Measurements from ENCODE around the gene GIGYF1.
"Not testable (repeated sequence)": the region's sequence is repeated elsewhere in the genome, so short reads cannot be mapped to it uniquely, and the experiment has no call there.

Gene GIGYF1

DNA sequence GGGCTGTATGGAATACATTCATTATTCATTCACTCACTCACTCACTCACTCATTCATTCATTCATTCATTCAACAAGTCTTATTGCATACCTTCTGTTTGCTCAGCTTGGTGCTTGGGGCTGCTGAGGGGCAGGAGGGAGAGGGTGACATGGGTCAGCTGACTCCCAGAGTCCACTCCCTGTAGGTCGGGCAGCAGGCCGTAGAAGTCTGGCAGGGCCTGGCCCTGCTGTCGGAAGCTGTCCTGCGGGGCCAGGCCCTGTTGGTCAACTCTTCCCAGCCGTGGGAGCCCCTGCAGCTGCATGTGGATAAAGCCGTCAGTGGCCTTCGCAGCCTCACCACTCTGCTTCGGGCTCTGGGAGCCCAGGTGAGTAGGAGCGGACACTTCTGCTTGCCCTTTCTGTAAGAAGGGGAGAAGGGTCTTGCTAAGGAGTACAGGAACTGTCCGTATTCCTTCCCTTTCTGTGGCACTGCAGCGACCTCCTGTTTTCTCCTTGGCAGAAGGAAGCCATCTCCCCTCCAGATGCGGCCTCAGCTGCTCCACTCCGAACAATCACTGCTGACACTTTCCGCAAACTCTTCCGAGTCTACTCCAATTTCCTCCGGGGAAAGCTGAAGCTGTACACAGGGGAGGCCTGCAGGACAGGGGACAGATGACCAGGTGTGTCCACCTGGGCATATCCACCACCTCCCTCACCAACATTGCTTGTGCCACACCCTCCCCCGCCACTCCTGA is 28.6 kb upstream of the GIGYF1 start:
- Histone ChIP-seq H3K9me3 (ENCODE audit: low read length) (no peaks in the 10 kb centered on the region), H3K27ac (ENCODE audit: low read depth, low read length) (no peak overlapping the region), H3K4me3 (ENCODE audit: low read depth in 1 of 2, low read length in 2 of 2) (no peak overlapping the region), H3K27me3 (ENCODE audit: control insufficient read depth in 1 of 2, insufficient read depth in 2 of 2, low read length in 2 of 2) (peaks cover 18 to 38% of the 10 kb centered on the region in 2 donors), H3K4me1 (ENCODE audit: insufficient read depth, low read length) (peaks cover 4% of the 10 kb centered on the region), H3K36me3 (ENCODE audit: insufficient read depth, low read length) (no peaks in the 10 kb centered on the region), H3K9ac (ENCODE audit: low read length) (no peak overlapping the region)

DNA sequence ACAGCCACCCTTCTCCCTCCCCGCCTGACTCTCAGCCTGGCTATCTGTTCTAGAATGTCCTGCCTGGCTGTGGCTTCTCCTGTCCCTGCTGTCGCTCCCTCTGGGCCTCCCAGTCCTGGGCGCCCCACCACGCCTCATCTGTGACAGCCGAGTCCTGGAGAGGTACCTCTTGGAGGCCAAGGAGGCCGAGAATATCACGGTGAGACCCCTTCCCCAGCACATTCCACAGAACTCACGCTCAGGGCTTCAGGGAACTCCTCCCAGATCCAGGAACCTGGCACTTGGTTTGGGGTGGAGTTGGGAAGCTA is 27.4 kb upstream of the GIGYF1 start:
- Histone ChIP-seq H3K9ac (ENCODE audit: low read length) (no peak overlapping the region), H3K9me3 (ENCODE audit: low read length) (no peaks in the 10 kb centered on the region), H3K36me3 (ENCODE audit: insufficient read depth, low read length) (no peaks in the 10 kb centered on the region), H3K4me3 (ENCODE audit: low read depth in 1 of 2, low read length in 2 of 2) (no peak overlapping the region), H3K27ac (ENCODE audit: low read depth, low read length) (no peak overlapping the region), H3K4me1 (ENCODE audit: insufficient read depth, low read length) (no peaks in the 10 kb centered on the region), H3K27me3 (ENCODE audit: control insufficient read depth in 1 of 2, insufficient read depth in 2 of 2, low read length in 2 of 2) (peaks cover 18 to 38% of the 10 kb centered on the region in 2 donors)

DNA sequence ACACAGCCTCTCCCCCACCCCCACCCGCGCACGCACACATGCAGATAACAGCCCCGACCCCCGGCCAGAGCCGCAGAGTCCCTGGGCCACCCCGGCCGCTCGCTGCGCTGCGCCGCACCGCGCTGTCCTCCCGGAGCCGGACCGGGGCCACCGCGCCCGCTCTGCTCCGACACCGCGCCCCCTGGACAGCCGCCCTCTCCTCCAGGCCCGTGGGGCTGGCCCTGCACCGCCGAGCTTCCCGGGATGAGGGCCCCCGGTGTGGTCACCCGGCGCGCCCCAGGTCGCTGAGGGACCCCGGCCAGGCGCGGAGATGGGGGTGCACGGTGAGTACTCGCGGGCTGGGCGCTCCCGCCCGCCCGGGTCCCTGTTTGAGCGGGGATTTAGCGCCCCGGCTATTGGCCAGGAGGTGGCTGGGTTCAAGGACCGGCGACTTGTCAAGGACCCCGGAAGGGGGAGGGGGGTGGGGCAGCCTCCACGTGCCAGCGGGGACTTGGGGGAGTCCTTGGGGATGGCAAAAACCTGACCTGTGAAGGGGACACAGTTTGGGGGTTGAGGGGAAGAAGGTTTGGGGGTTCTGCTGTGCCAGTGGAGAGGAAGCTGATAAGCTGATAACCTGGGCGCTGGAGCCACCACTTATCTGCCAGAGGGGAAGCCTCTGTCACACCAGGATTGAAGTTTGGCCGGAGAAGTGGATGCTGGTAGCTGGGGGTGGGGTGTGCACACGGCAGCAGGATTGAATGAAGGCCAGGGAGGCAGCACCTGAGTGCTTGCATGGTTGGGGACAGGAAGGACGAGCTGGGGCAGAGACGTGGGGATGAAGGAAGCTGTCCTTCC is 26.8 kb upstream of the GIGYF1 start:
- H3K4me3 ChIP-seq (ENCODE audit: low read depth in 1 of 2, low read length in 2 of 2) = no peak overlapping the region
- H3K9ac ChIP-seq (ENCODE audit: low read length) = no peak overlapping the region
- no peaks in the 10 kb centered on the region for H3K9me3 ChIP-seq (ENCODE audit: low read length)
- no peak overlapping the region for H3K27ac ChIP-seq (ENCODE audit: low read depth, low read length)
- no peaks in the 10 kb centered on the region for H3K4me1 ChIP-seq (ENCODE audit: insufficient read depth, low read length)
- no peaks in the 10 kb centered on the region for H3K36me3 ChIP-seq (ENCODE audit: insufficient read depth, low read length)
- peaks cover 18 to 38% of the 10 kb centered on the region in 2 donors for H3K27me3 ChIP-seq (ENCODE audit: control insufficient read depth in 1 of 2, insufficient read depth in 2 of 2, low read length in 2 of 2)

DNA sequence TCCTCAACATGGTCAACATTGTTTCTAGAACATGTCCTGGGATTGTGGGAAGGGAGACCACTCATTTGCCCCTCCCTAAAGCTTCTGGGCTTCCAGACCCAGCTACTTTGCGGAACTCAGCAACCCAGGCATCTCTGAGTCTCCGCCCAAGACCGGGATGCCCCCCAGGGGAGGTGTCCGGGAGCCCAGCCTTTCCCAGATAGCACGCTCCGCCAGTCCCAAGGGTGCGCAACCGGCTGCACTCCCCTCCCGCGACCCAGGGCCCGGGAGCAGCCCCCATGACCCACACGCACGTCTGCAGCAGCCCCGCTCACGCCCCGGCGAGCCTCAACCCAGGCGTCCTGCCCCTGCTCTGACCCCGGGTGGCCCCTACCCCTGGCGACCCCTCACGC is 26.2 kb upstream of the GIGYF1 start, which contains the start of gene EPO:
TSS of gene EPO (plus strand) at position 190 of the 392 bp plus-strand sequence. CDS start 513 bp downstream, outside the sequence.
- no peaks in the 10 kb centered on the region for H3K9me3 ChIP-seq (ENCODE audit: low read length)
- no peak within 1 kb of the TSS for H3K4me3 ChIP-seq (ENCODE audit: low read depth in 1 of 2, low read length in 2 of 2)
- H3K36me3 ChIP-seq (ENCODE audit: insufficient read depth, low read length) = no peaks in the 10 kb centered on the region
- no peak within 1 kb of the TSS for H3K9ac ChIP-seq (ENCODE audit: low read length)
- no peaks in the 10 kb centered on the region for H3K4me1 ChIP-seq (ENCODE audit: insufficient read depth, low read length)
- no peak within 1 kb of the TSS for H3K27ac ChIP-seq (ENCODE audit: low read depth, low read length)
- H3K27me3 ChIP-seq (ENCODE audit: control insufficient read depth in 1 of 2, insufficient read depth in 2 of 2, low read length in 2 of 2) = peaks cover 18 to 38% of the 10 kb centered on the region in 2 donors

DNA sequence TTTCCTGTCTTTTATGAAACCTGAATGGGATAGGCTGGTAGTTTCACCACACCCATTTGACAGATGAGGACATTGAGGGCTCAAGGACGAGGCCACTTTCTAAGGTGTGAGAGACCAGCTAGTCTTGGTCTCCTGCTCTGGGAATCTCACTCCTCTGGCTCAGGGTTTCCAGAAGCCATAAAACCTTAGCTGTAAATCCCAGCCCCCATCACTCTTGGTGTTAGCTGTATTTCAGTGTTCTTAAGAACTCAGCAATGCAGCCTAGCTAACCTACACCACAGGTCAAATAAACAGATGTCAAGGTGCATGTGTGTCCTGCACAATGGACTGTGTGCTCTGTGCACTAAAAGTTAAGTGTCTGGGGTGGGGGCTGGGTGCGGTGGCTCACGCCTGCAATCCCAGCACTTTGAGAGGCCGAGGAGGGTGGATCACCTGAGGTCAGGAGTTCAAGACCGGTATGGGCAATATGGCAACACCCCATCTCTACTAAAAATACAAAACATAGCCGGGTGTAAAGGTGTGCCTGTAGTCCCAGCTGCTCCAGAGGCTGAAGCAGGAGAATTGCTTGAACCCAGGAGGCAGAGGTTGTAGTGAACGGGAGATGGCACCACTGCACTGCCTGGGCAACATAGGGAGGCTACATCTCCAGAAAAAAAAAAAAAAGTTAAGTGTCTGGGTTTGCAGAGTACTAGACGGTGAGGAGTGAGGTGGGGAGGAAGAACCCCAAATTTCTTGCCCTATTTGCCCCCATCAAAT is 25.7 kb upstream of the GIGYF1 start:
- H3K9ac ChIP-seq (ENCODE audit: low read length) = no peak overlapping the region
- H3K9me3 ChIP-seq (ENCODE audit: low read length) = no peaks in the 10 kb centered on the region
- no peaks in the 10 kb centered on the region for H3K4me1 ChIP-seq (ENCODE audit: insufficient read depth, low read length)
- H3K27me3 ChIP-seq (ENCODE audit: control insufficient read depth in 1 of 2, insufficient read depth in 2 of 2, low read length in 2 of 2) = peaks cover 18 to 38% of the 10 kb centered on the region in 2 donors
- H3K27ac ChIP-seq (ENCODE audit: low read depth, low read length) = no peak overlapping the region
- H3K36me3 ChIP-seq (ENCODE audit: insufficient read depth, low read length) = no peaks in the 10 kb centered on the region
- no peak overlapping the region for H3K4me3 ChIP-seq (ENCODE audit: low read depth in 1 of 2, low read length in 2 of 2)

DNA sequence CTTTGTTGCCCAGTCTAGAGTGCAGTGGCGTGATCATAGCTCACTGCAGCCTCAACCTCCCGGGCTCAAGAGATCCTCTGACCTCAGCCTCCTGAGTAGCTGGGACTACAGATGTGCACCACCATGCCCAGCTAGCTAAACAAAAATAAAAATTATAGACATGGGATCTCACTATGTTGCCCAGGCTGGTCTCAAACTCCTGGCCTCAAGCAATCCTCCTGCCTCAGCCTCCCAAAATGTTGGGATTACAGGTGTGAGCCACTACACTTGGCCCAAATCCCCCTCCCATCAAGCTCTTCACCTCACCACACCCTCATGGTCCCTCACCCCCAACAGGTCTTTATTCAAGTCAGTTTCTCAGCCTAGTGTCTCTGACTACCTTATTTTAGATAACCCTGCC is 23.0 kb upstream of the GIGYF1 start:
- not testable (repeated sequence) for H3K36me3 ChIP-seq (ENCODE audit: insufficient read depth, low read length); H3K9me3 ChIP-seq (ENCODE audit: low read length); H3K4me3 ChIP-seq (ENCODE audit: low read depth in 1 of 2, low read length in 2 of 2); H3K27ac ChIP-seq (ENCODE audit: low read depth, low read length); H3K9ac ChIP-seq (ENCODE audit: low read length); H3K4me1 ChIP-seq (ENCODE audit: insufficient read depth, low read length)
- peaks cover 18 to 26% of the 10 kb centered on the region in 2 donors for H3K27me3 ChIP-seq (ENCODE audit: control insufficient read depth in 1 of 2, insufficient read depth in 2 of 2, low read length in 2 of 2)

DNA sequence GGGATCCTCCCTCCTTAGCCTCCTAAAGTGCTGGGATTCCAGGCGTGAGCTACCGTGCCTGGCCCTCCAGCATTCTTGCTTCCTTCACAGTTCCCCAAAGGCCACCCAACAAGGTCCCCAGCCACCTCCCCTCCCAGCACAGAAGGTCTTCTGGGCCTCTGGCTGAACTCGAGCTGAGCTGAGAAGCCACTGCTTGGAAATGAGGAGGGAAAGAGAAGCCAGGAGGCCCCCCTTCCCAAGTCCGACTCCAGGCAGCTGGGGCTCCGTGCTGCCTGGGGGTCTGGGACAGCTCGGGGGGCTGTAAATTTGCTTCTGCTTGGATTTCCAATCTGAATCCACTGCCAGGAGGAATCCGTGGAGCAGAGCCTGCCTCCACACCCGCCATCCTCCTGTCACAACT is 20.7 kb upstream of the GIGYF1 start:
- Histone ChIP-seq H3K9me3 (ENCODE audit: low read length) (no peaks in the 10 kb centered on the region), H3K9ac (ENCODE audit: low read length) (no peak overlapping the region), H3K27me3 (ENCODE audit: control insufficient read depth in 1 of 2, insufficient read depth in 2 of 2, low read length in 2 of 2) (peaks cover 4% of the 10 kb centered on the region in 2 donors), H3K36me3 (ENCODE audit: insufficient read depth, low read length) (no peaks in the 10 kb centered on the region), H3K4me3 (ENCODE audit: low read depth in 1 of 2, low read length in 2 of 2) (no peak overlapping the region), H3K4me1 (ENCODE audit: insufficient read depth, low read length) (no peaks in the 10 kb centered on the region), H3K27ac (ENCODE audit: low read depth, low read length) (no peak overlapping the region)

DNA sequence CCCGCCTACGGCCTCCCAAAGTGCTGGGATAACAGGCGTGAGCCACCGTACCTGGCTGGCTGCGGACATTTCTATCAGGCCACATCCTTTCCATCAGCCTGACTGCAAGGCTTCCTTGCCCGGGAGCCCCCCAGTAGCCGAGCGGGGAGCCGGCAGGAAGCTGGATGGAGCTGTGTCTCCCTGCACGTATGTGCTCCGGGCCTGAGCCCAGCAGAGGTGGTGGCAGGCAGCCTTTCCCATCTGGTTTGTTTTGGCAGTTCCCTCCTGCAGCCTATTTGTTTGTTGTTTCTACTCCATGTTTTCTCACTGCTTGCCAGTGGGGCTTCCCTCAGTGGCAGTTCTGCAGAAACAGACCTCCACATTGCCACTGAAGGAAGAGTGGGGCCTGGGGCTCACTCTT is 17.3 kb upstream of the GIGYF1 start:
- Histone ChIP-seq H3K36me3 (ENCODE audit: insufficient read depth, low read length) (no peaks in the 10 kb centered on the region), H3K4me1 (ENCODE audit: insufficient read depth, low read length) (peaks cover 10% of the 10 kb centered on the region), H3K27me3 (ENCODE audit: control insufficient read depth in 1 of 2, insufficient read depth in 2 of 2, low read length in 2 of 2) (no peaks in the 10 kb centered on the region), H3K27ac (ENCODE audit: low read depth, low read length) (no peak overlapping the region), H3K9me3 (ENCODE audit: low read length) (no peaks in the 10 kb centered on the region), H3K4me3 (ENCODE audit: low read depth in 1 of 2, low read length in 2 of 2) (no peak overlapping the region), H3K9ac (ENCODE audit: low read length) (no peak overlapping the region)

DNA sequence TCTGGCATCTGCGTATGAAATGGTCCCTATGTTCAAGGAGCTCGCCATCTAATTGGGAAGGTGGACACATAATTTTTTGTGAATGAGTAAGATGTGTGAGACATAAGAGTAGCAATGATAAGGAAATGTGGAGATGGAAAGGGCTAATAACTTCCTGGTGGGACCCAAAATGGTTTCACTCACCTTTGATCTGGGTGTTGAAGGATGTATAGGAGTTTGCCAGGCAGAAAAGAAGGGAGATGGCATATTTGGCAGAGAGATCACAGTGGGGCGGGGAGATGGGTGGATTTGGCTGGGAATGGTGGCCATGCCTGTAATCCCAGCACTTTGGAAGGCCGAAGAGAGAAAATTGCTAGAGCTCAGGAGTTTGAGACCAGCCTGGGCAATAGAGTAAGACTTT is 16.4 kb upstream of the GIGYF1 start:
- Histone ChIP-seq H3K27me3 (ENCODE audit: control insufficient read depth in 1 of 2, insufficient read depth in 2 of 2, low read length in 2 of 2) (no peaks in the 10 kb centered on the region), H3K36me3 (ENCODE audit: insufficient read depth, low read length) (no peaks in the 10 kb centered on the region), H3K27ac (ENCODE audit: low read depth, low read length) (no peak overlapping the region), H3K4me1 (ENCODE audit: insufficient read depth, low read length) (peaks cover 10% of the 10 kb centered on the region), H3K4me3 (ENCODE audit: low read depth in 1 of 2, low read length in 2 of 2) (no peak overlapping the region), H3K9ac (ENCODE audit: low read length) (no peak overlapping the region), H3K9me3 (ENCODE audit: low read length) (no peaks in the 10 kb centered on the region)

DNA sequence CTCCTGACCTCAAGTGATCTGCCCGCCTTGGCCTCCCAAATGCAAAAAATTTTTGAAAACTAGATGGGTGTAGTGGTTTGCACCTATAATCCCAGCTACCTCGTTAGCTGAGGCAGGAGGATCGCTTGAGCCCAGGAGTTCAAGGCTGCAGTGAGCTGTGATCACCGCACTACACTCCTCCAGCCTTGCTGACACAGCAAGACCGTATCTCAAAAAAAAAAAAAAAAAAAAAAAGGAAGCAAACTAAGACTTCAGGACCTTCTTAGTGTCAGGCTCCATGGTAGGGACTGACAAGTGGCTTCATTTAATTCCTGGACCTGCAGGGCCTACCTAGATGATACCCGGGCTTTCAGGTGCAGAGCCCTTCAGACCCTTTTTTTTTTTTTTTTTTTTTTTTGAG is 14.3 kb upstream of the GIGYF1 start:
- H3K36me3 ChIP-seq (ENCODE audit: insufficient read depth, low read length) = no peaks in the 10 kb centered on the region
- no peak overlapping the region for H3K27ac ChIP-seq (ENCODE audit: low read depth, low read length)
- no peak overlapping the region for H3K9ac ChIP-seq (ENCODE audit: low read length)
- no peaks in the 10 kb centered on the region for H3K27me3 ChIP-seq (ENCODE audit: control insufficient read depth in 1 of 2, insufficient read depth in 2 of 2, low read length in 2 of 2)
- no peak overlapping the region for H3K4me3 ChIP-seq (ENCODE audit: low read depth in 1 of 2, low read length in 2 of 2)
- H3K4me1 ChIP-seq (ENCODE audit: insufficient read depth, low read length) = peaks cover 16% of the 10 kb centered on the region
- no peaks in the 10 kb centered on the region for H3K9me3 ChIP-seq (ENCODE audit: low read length)

DNA sequence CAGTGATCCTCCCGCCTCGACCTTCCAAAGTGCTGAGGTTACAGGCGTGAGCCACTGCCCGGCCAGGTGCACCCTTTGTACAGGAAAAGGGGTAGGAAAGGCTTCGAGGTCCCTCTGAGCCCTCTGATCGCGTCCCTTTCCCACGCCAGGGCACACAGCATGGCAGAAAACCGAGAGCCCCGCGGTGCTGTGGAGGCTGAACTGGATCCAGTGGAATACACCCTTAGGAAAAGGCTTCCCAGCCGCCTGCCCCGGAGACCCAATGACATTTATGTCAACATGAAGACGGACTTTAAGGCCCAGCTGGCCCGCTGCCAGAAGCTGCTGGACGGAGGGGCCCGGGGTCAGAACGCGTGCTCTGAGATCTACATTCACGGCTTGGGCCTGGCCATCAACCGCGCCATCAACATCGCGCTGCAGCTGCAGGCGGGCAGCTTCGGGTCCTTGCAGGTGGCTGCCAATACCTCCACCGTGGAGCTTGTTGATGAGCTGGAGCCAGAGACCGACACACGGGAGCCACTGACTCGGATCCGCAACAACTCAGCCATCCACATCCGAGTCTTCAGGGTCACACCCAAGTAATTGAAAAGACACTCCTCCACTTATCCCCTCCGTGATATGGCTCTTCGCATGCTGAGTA is 12.7 kb upstream of the GIGYF1 start:
- Histone ChIP-seq H3K4me1 (ENCODE audit: insufficient read depth, low read length) (peaks cover 16% of the 10 kb centered on the region), H3K4me3 (ENCODE audit: low read depth in 1 of 2, low read length in 2 of 2) (peak overlapping the region; percentile 69 to 98), H3K9me3 (ENCODE audit: low read length) (no peaks in the 10 kb centered on the region), H3K36me3 (ENCODE audit: insufficient read depth, low read length) (no peaks in the 10 kb centered on the region), H3K9ac (ENCODE audit: low read length) (peak overlapping the region; percentile 83), H3K27me3 (ENCODE audit: control insufficient read depth in 1 of 2, insufficient read depth in 2 of 2, low read length in 2 of 2) (no peaks in the 10 kb centered on the region), H3K27ac (ENCODE audit: low read depth, low read length) (peak overlapping the region; percentile 99)

Measured in muscle layer of colon (tissue), 2 donors.